ENCODE data around the gene IFITM5.

IFITM5 gene

DNA sequence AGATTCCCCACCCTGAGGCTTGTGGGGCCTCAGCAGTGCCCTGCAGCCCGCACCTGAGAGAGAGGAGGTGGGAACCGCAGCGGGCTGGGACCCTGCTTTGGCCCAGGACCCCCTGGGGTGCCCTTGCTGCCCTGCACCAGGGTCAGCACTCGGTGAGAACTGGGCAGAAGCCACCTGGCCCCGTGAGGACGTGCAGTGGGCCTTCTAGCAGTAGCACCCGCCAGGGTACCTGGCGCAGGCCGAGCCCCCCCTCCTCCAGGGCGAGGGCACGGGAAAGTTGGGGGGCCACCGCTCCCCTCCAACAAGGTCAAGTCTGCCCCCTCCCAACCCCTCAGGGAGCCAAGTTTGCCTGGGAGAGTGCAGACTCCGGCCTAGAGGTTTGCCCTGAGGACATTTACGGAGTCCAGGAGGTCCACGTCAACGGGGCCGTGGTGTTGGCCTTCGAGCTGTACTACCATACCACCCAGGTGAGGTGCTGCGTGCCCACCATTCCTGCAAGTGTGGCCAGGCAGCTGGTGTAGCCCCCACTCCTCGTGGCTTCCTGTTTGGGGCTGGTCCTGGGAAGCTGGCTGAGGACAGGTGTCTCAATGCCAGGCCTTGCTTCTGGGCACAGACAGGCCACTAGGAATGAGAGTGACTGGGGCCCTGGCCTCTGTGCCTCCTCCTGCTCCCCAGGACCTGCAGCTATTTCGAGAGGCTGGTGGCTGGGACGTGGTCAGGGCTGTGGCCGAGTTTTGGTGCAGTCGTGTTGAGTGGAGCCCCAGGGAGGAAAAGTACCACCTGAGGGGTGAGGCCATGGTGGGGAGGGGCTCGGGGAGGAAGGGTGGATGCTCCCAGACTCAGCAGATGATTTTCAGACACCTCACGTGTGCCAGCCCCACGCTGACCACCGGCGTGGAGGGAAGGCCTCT lies 6.9 kb downstream of the IFITM5 start:
- TF ChIP-seq, protein P1, sequence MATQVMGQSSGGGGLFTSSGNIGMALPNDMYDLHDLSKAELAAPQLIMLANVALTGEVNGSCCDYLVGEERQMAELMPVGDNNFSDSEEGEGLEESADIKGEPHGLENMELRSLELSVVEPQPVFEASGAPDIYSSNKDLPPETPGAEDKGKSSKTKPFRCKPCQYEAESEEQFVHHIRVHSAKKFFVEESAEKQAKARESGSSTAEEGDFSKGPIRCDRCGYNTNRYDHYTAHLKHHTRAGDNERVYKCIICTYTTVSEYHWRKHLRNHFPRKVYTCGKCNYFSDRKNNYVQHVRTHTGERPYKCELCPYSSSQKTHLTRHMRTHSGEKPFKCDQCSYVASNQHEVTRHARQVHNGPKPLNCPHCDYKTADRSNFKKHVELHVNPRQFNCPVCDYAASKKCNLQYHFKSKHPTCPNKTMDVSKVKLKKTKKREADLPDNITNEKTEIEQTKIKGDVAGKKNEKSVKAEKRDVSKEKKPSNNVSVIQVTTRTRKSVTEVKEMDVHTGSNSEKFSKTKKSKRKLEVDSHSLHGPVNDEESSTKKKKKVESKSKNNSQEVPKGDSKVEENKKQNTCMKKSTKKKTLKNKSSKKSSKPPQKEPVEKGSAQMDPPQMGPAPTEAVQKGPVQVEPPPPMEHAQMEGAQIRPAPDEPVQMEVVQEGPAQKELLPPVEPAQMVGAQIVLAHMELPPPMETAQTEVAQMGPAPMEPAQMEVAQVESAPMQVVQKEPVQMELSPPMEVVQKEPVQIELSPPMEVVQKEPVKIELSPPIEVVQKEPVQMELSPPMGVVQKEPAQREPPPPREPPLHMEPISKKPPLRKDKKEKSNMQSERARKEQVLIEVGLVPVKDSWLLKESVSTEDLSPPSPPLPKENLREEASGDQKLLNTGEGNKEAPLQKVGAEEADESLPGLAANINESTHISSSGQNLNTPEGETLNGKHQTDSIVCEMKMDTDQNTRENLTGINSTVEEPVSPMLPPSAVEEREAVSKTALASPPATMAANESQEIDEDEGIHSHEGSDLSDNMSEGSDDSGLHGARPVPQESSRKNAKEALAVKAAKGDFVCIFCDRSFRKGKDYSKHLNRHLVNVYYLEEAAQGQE (IDR thresholded peaks at IDR 0.05; ENCODE audit: low read depth): no peak
- TF ChIP-seq CEBPB (IDR thresholded peaks at IDR 0.05): no peak
- TF ChIP-seq FOXM1 (IDR thresholded peaks at IDR 0.05; ENCODE audit: borderline replicate concordance, low read depth): no peak
- no peak for TF ChIP-seq EP300 (IDR thresholded peaks at IDR 0.05; ENCODE audit: borderline replicate concordance)
- TF ChIP-seq ZBTB7A (IDR thresholded peaks at IDR 0.05; ENCODE audit: low read depth): no peak
- TF ChIP-seq, protein P2, sequence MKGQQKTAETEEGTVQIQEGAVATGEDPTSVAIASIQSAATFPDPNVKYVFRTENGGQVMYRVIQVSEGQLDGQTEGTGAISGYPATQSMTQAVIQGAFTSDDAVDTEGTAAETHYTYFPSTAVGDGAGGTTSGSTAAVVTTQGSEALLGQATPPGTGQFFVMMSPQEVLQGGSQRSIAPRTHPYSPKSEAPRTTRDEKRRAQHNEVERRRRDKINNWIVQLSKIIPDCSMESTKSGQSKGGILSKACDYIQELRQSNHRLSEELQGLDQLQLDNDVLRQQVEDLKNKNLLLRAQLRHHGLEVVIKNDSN (IDR thresholded peaks at IDR 0.05): no peak

DNA sequence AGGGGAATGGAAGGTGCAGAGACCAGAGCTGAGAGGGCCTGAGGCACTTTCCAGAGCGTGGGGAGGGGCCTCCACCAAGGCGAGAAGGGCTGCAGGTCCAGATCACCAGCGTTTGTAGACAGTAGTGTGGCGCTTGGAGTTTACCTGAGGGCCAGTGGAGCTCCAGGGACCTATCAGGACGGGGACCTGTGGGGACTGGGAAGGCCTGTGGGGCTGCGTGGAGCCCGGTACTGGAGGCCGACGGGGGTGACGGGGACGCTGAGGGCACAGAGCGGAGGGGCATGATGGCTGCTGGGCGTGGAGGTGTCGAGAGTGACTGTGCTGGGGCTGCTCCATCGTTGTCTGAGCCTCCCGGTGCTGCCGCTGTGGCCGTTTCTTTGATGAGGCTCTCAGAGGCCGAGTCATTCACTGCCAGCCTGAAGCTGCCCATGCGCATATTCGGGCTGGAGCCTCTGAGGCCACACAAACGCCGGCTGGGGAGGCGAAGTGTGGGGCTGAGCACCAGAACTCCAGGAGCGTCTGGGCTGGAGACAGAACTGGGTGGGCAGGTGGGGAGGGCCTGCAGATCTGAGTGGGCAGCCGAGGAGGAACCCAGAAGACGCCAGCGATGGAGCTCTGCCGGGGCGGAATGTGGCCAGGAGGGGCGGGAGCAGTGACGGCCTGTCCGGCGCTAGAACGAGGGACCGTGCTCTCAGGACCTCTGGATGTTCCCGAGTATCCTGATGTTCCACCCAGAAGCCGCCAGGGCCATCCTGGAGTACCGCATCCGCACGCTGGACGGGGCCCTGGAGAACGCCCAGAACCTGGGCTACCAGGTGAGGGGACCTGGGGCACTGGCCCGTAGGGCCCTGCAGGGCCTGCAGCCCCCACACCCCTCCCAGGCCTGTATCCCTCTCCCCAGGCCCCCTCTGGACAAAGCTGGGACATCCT lies 7.8 kb downstream of the IFITM5 start:
- TF ChIP-seq TEAD4 (IDR thresholded peaks at IDR 0.05): no peak
- TF ChIP-seq, protein P3, sequence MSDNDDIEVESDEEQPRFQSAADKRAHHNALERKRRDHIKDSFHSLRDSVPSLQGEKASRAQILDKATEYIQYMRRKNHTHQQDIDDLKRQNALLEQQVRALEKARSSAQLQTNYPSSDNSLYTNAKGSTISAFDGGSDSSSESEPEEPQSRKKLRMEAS (IDR thresholded peaks at IDR 0.05): no peak
- TF ChIP-seq TCF12 (IDR thresholded peaks at IDR 0.05; ENCODE audit: low read depth): no peak
- no peak for TF ChIP-seq EGR1 (IDR thresholded peaks at IDR 0.05)
- TF ChIP-seq RAD21 (IDR thresholded peaks at IDR 0.05; ENCODE audit: low read depth): no peak
- no peak for TF ChIP-seq FOXM1 (IDR thresholded peaks at IDR 0.05; ENCODE audit: borderline replicate concordance, low read depth)
- no peak for TF ChIP-seq TAF1 (IDR thresholded peaks at IDR 0.05; ENCODE audit: low read depth)
- TF ChIP-seq, protein P2 (IDR thresholded peaks at IDR 0.05): no peak

DNA sequence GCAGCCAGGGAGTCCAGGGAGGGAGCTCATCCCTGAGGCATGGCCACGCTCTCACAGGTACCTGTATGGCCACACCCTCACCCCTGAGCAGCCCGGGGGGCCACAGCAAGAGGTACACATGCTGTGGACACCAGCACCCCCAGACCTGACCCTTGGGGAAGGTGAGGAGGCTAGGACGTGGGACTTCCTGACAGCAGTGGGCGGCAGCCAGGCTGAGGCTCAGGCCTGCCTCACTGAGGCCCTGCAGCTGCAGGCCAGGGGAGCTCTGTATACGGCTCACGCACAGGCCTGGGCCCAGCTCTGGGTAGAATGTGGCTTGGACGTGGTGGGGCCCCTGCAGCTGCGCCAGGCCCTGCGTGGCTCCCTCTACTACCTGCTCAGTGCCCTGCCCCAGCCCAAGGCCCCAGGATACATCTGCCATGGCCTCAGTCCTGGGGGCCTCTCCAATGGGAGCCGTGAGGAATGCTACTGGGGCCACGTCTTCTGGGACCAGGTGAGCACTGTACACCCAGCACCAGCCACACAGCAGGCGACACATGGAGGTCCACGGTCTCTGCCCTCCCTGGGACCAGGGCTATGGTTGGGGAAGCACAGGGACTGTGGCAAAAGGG lies 8.6 kb downstream of the IFITM5 start:
- TF ChIP-seq ZBTB7A (IDR thresholded peaks at IDR 0.05; ENCODE audit: low read depth) (no peak), TEAD4 (IDR thresholded peaks at IDR 0.05) (no peak), FOXM1 (IDR thresholded peaks at IDR 0.05; ENCODE audit: borderline replicate concordance, low read depth) (no peak), CEBPB (IDR thresholded peaks at IDR 0.05) (no peak), NFIC (IDR thresholded peaks at IDR 0.05) (no peak)

DNA sequence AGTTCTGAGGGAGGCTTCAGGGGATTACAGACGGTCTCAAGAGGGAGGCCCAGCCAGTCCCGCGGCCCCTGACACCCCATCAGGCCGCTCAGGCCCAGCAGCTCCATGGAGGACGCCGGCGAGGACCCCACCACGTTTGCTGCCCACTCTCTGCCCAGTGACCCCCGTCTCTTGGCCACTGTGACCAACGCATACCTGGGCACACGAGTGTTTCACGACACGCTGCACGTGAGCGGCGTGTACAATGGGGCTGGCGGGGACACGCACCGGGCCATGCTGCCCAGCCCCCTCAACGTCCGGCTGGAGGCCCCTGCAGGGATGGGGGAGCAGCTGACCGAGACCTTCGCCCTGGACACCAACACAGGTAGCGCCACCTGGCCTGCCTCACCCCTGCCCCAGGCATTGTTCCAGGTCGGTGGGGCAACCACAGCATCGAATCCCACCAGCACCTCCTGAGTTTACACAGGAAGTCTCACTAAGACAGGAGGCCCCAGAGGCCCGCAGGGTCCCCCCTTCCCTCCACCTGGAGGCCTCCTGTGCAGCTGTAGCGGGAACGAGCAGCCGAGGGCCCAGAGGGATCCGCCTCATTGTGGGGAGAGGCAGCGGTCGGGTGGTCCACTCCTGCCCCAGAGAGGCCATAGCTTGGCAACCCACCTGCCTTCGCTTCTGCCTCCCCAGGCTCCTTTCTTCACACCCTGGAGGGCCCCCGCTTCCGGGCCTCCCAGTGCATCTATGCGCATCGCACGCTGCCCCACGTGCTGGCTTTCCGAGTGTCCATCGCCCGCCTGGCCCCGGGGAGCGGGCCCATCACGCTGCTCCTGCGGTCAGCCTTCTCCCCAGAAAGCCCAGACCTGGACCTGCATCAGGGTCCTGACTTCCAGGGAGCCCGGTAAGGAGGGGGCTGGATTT lies 9.4 kb downstream of the IFITM5 start:
- TF ChIP-seq, protein P3 (IDR thresholded peaks at IDR 0.05): no peak
- TF ChIP-seq FOXM1 (IDR thresholded peaks at IDR 0.05; ENCODE audit: borderline replicate concordance, low read depth): no peak
- TF ChIP-seq CEBPB (IDR thresholded peaks at IDR 0.05): no peak
- TF ChIP-seq, protein P1 (IDR thresholded peaks at IDR 0.05; ENCODE audit: low read depth): no peak
- no peak for TF ChIP-seq ZBTB7A (IDR thresholded peaks at IDR 0.05; ENCODE audit: low read depth)
- no peak for TF ChIP-seq TAF1 (IDR thresholded peaks at IDR 0.05; ENCODE audit: low read depth)
- no peak for TF ChIP-seq TCF12 (IDR thresholded peaks at IDR 0.05; ENCODE audit: low read depth)

DNA sequence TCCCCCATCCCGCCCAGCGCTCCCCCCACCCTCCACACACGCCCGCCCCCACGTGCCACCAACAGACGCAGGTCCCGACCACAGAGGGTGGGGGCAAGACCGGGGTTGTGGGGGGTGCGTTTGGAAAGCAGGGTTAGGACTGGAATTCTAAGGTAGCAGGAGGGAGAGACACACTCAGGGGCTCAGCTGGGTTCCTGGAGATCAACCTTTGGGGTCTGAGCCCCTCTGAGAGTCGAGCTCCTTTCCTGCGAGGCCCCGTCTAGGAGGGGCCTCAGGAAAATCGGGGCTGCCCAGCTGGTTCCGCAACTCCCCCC lies 10.0 kb downstream of the IFITM5 start:
- no peak for TF ChIP-seq CREB1 (IDR thresholded peaks at IDR 0.05; ENCODE audit: low read depth)
- no peak for TF ChIP-seq TEAD4 (IDR thresholded peaks at IDR 0.05)
- TF ChIP-seq, protein P2 (IDR thresholded peaks at IDR 0.05): no peak
- no peak for TF ChIP-seq FOXM1 (IDR thresholded peaks at IDR 0.05; ENCODE audit: borderline replicate concordance, low read depth)
- no peak for TF ChIP-seq TAF1 (IDR thresholded peaks at IDR 0.05; ENCODE audit: low read depth)
- TF ChIP-seq, protein P3 (IDR thresholded peaks at IDR 0.05): no peak
- TF ChIP-seq YY1 (IDR thresholded peaks at IDR 0.05; ENCODE audit: low read depth): no peak
- TF ChIP-seq, protein P1 (IDR thresholded peaks at IDR 0.05; ENCODE audit: low read depth): no peak
- no peak for TF ChIP-seq RAD21 (IDR thresholded peaks at IDR 0.05; ENCODE audit: low read depth)
- TF ChIP-seq TCF12 (IDR thresholded peaks at IDR 0.05; ENCODE audit: low read depth): no peak
- no peak for TF ChIP-seq CEBPB (IDR thresholded peaks at IDR 0.05)
- TF ChIP-seq EGR1 (IDR thresholded peaks at IDR 0.05): no peak
- no peak for TF ChIP-seq ZBTB7A (IDR thresholded peaks at IDR 0.05; ENCODE audit: low read depth)
- TF ChIP-seq NFIC (IDR thresholded peaks at IDR 0.05): no peak
- TF ChIP-seq EP300 (IDR thresholded peaks at IDR 0.05; ENCODE audit: borderline replicate concordance): no peak
